ENCODE results near the gene RPP25L.

- no peak for TF ChIP-seq CTCF (conservative IDR thresholded peaks at IDR 0.05; ENCODE audit: low read depth, low read length)
- TF ChIP-seq EZH2 (IDR thresholded peaks at IDR 0.05; ENCODE audit: low read length, unreplicated experiment), result no peak
These were observed 12.7 kb upstream of the RPP25L start for GRCh38 chr9:34624475-34625185.
